GM12865 (cell line): ENCODE data around the gene KLHL22.

Experiments used
- DNase-seq: peaks from one replicate; pipeline ENCODE4 v3.0.0; 2010; ENCODE audit warnings: low read depth
- H3K4me3 ChIP-seq: 2 replicates; pipeline ENCODE4 v1.5.1; 2011; ENCODE audit warnings: mild to moderate bottlenecking, low read depth, low read length, control low read depth
- TF ChIP-seq, protein P1 (sequence below): IDR thresholded peaks from 2 replicates; pipeline ENCODE4 v1.5.1; 2011; ENCODE audit warnings: low read length, control low read depth, low read depth, inconsistent platforms; ENCODE audit not compliant: insufficient read depth; ENCODE audit errors: missing control alignments

The KLHL22 gene

DNA sequence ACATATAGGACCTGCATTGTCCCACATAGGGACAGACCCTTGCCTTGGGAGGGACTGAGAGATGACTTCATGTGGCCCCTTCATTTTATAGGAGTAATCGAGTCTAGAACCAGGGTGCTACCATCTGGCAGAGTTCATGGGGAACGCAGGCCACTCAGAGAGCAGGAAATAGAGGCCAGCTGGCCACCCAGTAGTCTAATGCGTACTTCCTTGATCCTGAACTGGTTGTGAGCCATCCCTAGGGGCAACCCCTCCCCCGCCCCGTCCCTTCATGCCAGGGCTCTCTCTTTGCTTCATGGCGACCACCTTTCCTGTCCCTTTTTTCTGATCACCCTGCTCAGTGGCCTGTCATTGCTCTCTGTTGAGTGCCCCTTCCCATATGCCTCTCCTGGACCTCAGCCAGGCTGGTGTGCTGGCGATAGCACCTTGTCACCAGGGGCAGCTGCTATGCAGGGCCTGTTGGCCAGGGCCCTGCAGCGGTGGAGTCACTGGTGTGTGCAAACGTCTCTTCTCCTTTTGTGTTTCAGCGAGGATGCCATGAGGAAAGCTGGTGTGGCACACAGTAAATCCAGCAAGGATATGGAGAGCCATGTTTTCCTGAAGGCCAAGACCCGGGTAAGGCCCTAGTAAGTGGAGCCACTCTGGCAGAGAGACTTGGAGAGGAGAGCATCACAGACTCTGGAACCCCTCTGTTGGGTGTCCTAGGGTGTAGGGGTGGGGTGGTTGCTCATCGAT lies 41.2 kb upstream of the KLHL22 start:
- DNase-seq: no peak
- H3K4me3 ChIP-seq: no peak overlapping the region
- TF ChIP-seq, protein P1, sequence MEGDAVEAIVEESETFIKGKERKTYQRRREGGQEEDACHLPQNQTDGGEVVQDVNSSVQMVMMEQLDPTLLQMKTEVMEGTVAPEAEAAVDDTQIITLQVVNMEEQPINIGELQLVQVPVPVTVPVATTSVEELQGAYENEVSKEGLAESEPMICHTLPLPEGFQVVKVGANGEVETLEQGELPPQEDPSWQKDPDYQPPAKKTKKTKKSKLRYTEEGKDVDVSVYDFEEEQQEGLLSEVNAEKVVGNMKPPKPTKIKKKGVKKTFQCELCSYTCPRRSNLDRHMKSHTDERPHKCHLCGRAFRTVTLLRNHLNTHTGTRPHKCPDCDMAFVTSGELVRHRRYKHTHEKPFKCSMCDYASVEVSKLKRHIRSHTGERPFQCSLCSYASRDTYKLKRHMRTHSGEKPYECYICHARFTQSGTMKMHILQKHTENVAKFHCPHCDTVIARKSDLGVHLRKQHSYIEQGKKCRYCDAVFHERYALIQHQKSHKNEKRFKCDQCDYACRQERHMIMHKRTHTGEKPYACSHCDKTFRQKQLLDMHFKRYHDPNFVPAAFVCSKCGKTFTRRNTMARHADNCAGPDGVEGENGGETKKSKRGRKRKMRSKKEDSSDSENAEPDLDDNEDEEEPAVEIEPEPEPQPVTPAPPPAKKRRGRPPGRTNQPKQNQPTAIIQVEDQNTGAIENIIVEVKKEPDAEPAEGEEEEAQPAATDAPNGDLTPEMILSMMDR: no peak

DNA sequence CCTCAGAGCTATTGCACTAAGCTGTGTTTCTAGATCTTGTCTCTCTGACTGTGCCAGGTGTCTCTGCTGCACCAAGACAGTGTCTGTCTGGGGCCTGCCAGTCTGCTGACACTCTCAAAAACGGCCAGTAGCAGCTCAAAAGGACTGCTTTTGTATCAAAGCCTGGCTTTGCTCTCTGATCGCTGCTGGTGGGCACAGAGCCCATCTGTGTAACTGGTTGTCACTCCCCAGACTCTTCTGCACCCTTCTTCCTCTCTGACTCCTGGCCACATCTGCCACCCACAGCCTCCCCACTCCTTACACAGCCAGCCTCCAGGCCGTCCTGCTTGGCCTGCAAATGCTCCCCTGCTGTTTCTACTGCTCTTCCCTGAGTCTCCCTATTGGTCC lies 38.3 kb upstream of the KLHL22 start:
- no peak for DNase-seq
- TF ChIP-seq, protein P1: no peak
- no peak overlapping the region for H3K4me3 ChIP-seq

DNA sequence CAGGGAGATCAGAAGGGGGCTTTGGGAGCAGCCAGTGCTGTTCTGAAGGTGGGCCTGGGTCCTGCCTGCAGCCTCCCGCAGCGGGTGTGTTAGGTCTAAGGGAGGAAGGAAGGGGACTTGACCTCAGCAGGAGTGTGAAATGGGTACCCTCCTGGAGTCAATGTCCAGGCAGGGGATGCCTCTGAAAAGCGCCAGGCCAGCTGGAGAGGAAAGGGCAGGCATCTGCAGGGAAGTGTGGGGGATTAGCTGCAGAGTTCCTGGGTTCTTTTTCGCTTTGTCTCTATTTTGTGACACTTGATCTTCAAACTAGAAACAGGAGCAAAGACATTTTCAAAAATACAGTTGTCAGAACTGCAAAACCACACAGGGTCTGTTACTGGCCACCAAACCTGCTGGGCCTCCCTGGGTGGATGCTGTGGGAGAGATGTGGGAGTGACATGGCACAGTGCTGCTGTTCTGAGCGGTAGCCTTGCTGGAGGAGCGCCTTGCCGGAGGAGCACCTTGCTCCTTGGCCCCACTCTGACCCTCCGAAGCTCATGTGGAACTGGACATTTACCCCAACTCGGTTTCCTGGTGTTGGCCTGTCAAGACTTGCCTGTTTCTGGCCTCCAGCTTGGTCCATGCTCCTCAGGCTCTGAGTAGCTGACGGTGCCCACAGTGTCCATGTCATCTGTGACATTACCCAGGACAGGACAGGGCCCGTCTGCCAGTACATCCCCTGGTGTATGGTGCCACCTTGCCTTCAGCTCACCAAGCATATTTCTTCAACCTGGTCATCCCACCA lies 37.7 kb upstream of the KLHL22 start:
- no peak for DNase-seq
- TF ChIP-seq, protein P1: no peak
- H3K4me3 ChIP-seq: no peak overlapping the region

DNA sequence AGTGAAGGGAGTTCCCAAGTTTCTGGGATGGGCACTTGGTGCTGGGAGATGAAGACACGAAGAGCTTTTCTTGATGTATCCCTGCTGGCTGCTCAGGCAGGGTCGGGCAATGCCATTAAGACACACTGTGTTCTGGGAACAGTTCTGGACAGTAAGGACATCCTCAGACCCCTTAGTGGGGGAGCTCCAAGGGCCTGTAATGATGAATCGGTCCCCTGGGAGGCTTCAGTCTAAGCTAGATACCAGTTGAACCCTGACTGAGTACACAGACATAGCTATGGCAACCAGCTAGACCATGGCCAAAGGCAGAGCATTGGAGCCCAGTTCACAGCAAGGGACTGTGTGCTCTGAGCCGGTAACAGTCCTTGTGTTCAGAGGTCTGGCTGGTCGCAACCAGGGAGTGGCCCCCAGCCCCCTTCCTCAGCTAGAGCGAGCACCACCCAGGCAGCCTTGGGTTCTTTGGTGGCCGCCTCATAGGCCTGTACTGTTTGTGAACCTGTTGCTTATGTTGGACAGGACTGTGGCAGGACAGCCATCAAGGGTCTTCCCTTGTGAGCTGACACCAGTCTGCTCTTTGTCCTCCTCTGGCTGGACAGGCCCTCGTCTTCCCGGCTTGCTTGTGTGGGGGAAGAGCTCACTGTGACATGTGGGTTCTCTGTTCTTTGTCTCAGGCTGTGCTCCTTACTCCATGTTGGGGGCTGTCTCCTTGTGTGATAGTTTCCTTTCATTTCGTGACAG lies 36.8 kb upstream of the KLHL22 start:
- TF ChIP-seq, protein P1: no peak
- DNase-seq: no peak

DNA sequence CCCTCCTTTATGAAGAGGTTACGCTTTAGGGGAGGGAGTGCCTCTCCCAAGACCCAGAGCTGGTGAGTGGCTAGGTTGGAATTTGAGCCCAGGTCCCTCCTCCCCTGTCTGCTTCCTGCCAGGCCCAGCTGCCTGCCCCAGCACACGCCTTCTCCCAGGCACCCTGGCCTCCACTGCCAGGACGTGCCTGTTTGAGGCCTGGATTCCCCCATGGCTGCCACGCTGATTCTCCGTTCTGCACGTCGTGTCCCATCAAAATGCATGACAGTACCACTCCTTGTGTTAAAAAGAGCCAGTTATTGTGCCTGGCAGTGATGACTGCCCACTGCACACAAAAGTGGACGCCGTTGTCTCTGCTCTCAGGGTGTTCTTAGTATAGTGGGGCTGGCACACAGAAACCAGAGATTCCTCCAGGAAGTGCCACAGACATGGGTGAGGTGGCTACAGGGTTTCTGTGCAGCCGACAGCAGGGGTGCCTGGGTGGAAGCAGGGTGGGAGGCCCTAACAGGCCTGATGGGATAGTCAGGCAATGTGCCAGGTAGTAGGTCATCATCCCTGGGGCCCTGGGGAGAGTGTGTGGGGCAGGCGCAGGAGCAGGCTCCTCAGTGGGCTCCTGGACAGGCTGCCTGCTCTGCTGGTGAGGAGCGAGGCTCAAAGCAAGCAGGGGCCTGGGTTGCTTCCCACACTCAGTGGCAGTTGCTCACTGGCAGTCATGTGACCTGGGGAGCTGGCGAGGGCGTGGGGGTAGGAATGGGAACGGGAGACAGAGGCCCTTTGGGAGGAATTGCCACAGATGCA lies 36.0 kb upstream of the KLHL22 start:
- TF ChIP-seq, protein P1: no peak
- no peak for DNase-seq
- no peak overlapping the region for H3K4me3 ChIP-seq

More for the DNA sequence above, 36.8 kb upstream of the KLHL22 start:
- no peak overlapping the region for H3K4me3 ChIP-seq

DNA sequence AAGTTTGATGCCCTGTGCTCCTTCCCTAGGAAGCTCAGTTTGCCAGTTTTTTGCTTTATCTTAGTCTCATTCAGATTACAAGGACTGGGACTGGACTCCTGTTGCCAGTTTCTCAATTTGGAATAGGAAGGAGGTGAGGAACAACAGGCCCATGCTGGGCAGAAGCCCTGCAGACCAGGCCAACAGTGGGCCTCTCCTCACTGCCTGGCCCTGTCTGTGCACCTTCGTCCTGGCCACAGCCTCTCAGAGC lies 35.5 kb upstream of the KLHL22 start:
- no peak overlapping the region for H3K4me3 ChIP-seq
- TF ChIP-seq, protein P1: no peak

More for the DNA sequence above, 35.5 kb upstream of the KLHL22 start:
- DNase-seq: no peak
